ENCODE data around the gene JAML. TPM values are rescaled to one million over a fixed set of nuclear protein-coding genes. Genes with fewer than 3 reads are reported as not detected.

The JAML gene
- total and polyA plus RNA-seq, 2 of the 4 experiments (the other 2 are of a cell fraction): not detected

GRCh38 chr11:118247041-118247440 lies 22.2 kb upstream of the JAML start:
- H4K91ac ChIP-seq (ENCODE audit: insufficient read depth, low read depth, low read length): no peak overlapping the region
- intact Hi-C loops (cut with micrococcal nuclease) (no loop called here), in situ Hi-C loops (cut with MboI; ENCODE audit: low sequenced_read_pairs) (no loop called here), dilution Hi-C loops (cut with HindIII; ENCODE audit: low sequenced_read_pairs, unreplicated experiment) (no loop called here)
- 0 out of 2 replicates have a peak, but pooled peaks cover 2% of the 10 kb centered on the region for H3K27me3 ChIP-seq (ENCODE audit: control insufficient read depth, insufficient read depth, low read length)
- H2AK9ac ChIP-seq (replicated peaks; ENCODE audit: low read depth, low read length, poor library complexity): no peak overlapping the region
- no CpG with 5 or more reads among the region's 1 CpG for WGBS, 2 experiments (ENCODE audit: extremely low coverage in 2 of 2, insufficient read length in 1 of 2)
- no peak overlapping the region for H2BK15ac ChIP-seq (ENCODE audit: low read depth, low read length)
- H3K14ac ChIP-seq (replicated peaks; ENCODE audit: low read depth, low read length): no peak overlapping the region
- no peak overlapping the region for H3K56ac ChIP-seq (ENCODE audit: extremely low read depth, insufficient read depth, low read length)
- no peak for ATAC-seq (ENCODE audit: low read depth)
- H3K27ac ChIP-seq (ENCODE audit: insufficient read depth, low read length): no peak overlapping the region
- H3K4me3 ChIP-seq (ENCODE audit: insufficient read depth, low read depth, low read length): no peak overlapping the region
- H3K9me1 ChIP-seq (ENCODE audit: insufficient read depth, low read length): no peaks in the 10 kb centered on the region
- H2BK20ac ChIP-seq (ENCODE audit: low read depth, low read length): no peak overlapping the region
- H2BK120ac ChIP-seq (ENCODE audit: low read depth, low read length): no peak overlapping the region
- no peaks in the 10 kb centered on the region for H3K36me3 ChIP-seq (ENCODE audit: control insufficient read depth, insufficient read depth, low read length)
- TF ChIP-seq RAD21 (IDR thresholded peaks at IDR 0.05; ENCODE audit: low read length) (no peak), BHLHE40 (IDR thresholded peaks at IDR 0.05; ENCODE audit: low read depth, low read length) (no peak), ELK1 (IDR thresholded peaks at IDR 0.05; ENCODE audit: borderline replicate concordance, low read depth, low read length) (no peak), CHD1 (IDR thresholded peaks at IDR 0.05; ENCODE audit: low read depth, low read length) (no peak), CEBPB (IDR thresholded peaks at IDR 0.05; ENCODE audit: low read depth, low read length) (no peak), MAFK (IDR thresholded peaks at IDR 0.05; ENCODE audit: low read depth, low read length) (no peak), MXI1 (IDR thresholded peaks at IDR 0.05; ENCODE audit: borderline replicate concordance, low read depth, low read length) (no peak), NFE2L2 (IDR thresholded peaks at IDR 0.05; ENCODE audit: low read depth, low read length) (no peak), CTCF (conservative IDR thresholded peaks at IDR 0.05; ENCODE audit: low read depth, low read length) (no peak), MAZ (IDR thresholded peaks at IDR 0.05; ENCODE audit: borderline replicate concordance, low read depth, low read length) (no peak), FOS (IDR thresholded peaks at IDR 0.05; ENCODE audit: low read depth, low read length) (no peak), SMC3 (IDR thresholded peaks at IDR 0.05; ENCODE audit: low read depth, low read length) (no peak), RCOR1 (IDR thresholded peaks at IDR 0.05; ENCODE audit: insufficient replicate concordance, low read length) (no peak), USF2 (IDR thresholded peaks at IDR 0.05; ENCODE audit: low read depth, low read length) (no peak), RFX5 (IDR thresholded peaks at IDR 0.05; ENCODE audit: low read depth, low read length) (no peak)
- no peak overlapping the region for H3K18ac ChIP-seq (ENCODE audit: low read depth, low read length)
- H4K8ac ChIP-seq (ENCODE audit: low read depth in 2 of 2, low read length in 2 of 2): no peak overlapping the region
- no TSS peak for BruUV-seq (replicated peaks)
- H4K20me1 ChIP-seq (ENCODE audit: insufficient read depth, low read length): no peaks in the 10 kb centered on the region
- no peak overlapping the region for H2BK5ac ChIP-seq (ENCODE audit: low read depth, low read length, poor library complexity, severe bottlenecking)
- CTCF ChIA-PET: no interaction called here
- no peaks in the 10 kb centered on the region for H3K79me1 ChIP-seq (ENCODE audit: low read depth in 1 of 2, low read length in 2 of 2)
- H3K9ac ChIP-seq (ENCODE audit: low read depth, low read length): no peak overlapping the region
- no peak overlapping the region for H3K4ac ChIP-seq (ENCODE audit: low read depth, low read length)
- no peak overlapping the region for H2AK5ac ChIP-seq (ENCODE audit: low read depth, low read length)
- H3K4me1 ChIP-seq (ENCODE audit: control insufficient read depth, insufficient read depth, low read length): no peaks in the 10 kb centered on the region
- no peak overlapping the region for H2AFZ ChIP-seq (replicated peaks; ENCODE audit: low read length, poor library complexity)
- H3K9me3 ChIP-seq (ENCODE audit: control insufficient read depth, insufficient read depth, low read length): no peaks in the 10 kb centered on the region
- H3K4me2 ChIP-seq (ENCODE audit: low read depth, low read length): no peak overlapping the region
- DNase-seq: no peak
- no peak overlapping the region for H4K5ac ChIP-seq (ENCODE audit: low read depth, low read length)
- POLR2A ChIA-PET (ENCODE audit: unreplicated experiment): no interaction called here
- H3K23ac ChIP-seq (ENCODE audit: low read depth, low read length): no peak overlapping the region
